B cell (primary cell): ENCODE results near the gene POLE. TPM values are rescaled to one million over a fixed set of nuclear protein-coding genes. Genes with fewer than 3 reads are reported as not detected.

Source experiments
- ATAC-seq: fragments of 200-7000 bp; cut with Tn5 transposase; one replicate; pipeline ENCODE4 v1.10.0; 2021; ENCODE audit warnings: low read depth, mild to moderate bottlenecking, moderate number of reproducible peaks, moderate library complexity
- CTCF ChIA-PET: fragments of 350-600 bp; sonication (Branson Sonifier 250); formaldehyde crosslinking; loops from one replicate; lab custom pipeline; 2021; ENCODE audit warnings: antibody characterized with exemption, inconsistent platforms; lab: Charles Lee
- POLR2A ChIA-PET: fragments of 350-600 bp; sonication (Branson Sonifier 250); formaldehyde crosslinking; loops from one replicate; lab custom pipeline; 2021; ENCODE audit warnings: antibody characterized with exemption; lab: Charles Lee
- DNase-seq: peaks from one replicate; pipeline ENCODE4 v3.0.0; 2013
- H2AFZ ChIP-seq: 2 replicates; pipeline ENCODE4 v1.6.1; 2012; ENCODE audit warnings: mild to moderate bottlenecking, low read depth, low read length; ENCODE audit not compliant: insufficient read depth, poor library complexity, severe bottlenecking
- H3K27ac ChIP-seq, 2 donors: 1 replicate in 1 of 2; 2 replicates in 1 of 2; pipeline ENCODE4 v1.5.1; 2012 to 2013; ENCODE audit warnings: low read length in 2 of 2, mild to moderate bottlenecking in 2 of 2, moderate library complexity in 1 of 2
- H3K27me3 ChIP-seq, 4 experiments: fragments of 200-600 bp in 1 of 4; sonication (generic) in 1 of 4; replicated peaks in 1 of 4; 1 replicate in 2 of 4; 2 replicates in 2 of 4; pipeline versions ENCODE4 v1.6.1 to v1.7.0; 2013 to 2016; ENCODE audit warnings: low read length in 3 of 4, mild to moderate bottlenecking in 2 of 4, mixed read lengths in 1 of 4, moderate library complexity in 1 of 4; ENCODE audit not compliant: insufficient read depth in 4 of 4, control insufficient read depth in 3 of 4; ENCODE audit errors: control extremely low read depth in 1 of 4
- H3K36me3 ChIP-seq, 2 experiments: replicated peaks in 1 of 2; 1 replicate in 1 of 2; 2 replicates in 1 of 2; pipeline versions ENCODE4 v1.6.1 to v1.7.1; 2013; ENCODE audit warnings: low read length in 1 of 2; ENCODE audit not compliant: insufficient read depth in 2 of 2, control insufficient read depth in 1 of 2; ENCODE audit errors: control extremely low read depth in 1 of 2, extremely low read depth in 1 of 2
- H3K4me1 ChIP-seq, 2 donors: fragments of 200-600 bp in 1 of 2; sonication (generic) in 1 of 2; 1 replicate in 1 of 2; 2 replicates in 1 of 2; pipeline versions ENCODE4 v1.5.1 to v1.6.1; 2013 to 2017; ENCODE audit warnings: low read length in 2 of 2; ENCODE audit not compliant: control insufficient read depth in 2 of 2, insufficient read depth in 2 of 2
- H3K4me2 ChIP-seq: replicated peaks from 2 replicates; pipeline ENCODE3; 2012; ENCODE audit warnings: mild to moderate bottlenecking, low read depth, low read length; ENCODE audit not compliant: poor library complexity, severe bottlenecking
- H3K4me3 ChIP-seq, 5 experiments: fragments of 200-600 bp in 1 of 5; sonication (generic) in 1 of 5; 1 replicate in 3 of 5; 2 replicates in 2 of 5; pipeline versions ENCODE4 v1.5.1 to v1.7.0; 2011 to 2016; ENCODE audit warnings: low read length in 4 of 5, mild to moderate bottlenecking in 4 of 5, low read depth in 2 of 5, control low read depth in 1 of 5, moderate library complexity in 1 of 5; ENCODE audit not compliant: insufficient read depth in 1 of 5; ENCODE audit errors: control extremely low read depth in 1 of 5, extremely low read depth in 1 of 5
- H3K79me2 ChIP-seq: fragments of 200-600 bp; sonication (generic); one replicate; pipeline ENCODE4 v1.6.0; 2016; ENCODE audit warnings: low read length; ENCODE audit not compliant: control insufficient read depth, insufficient read depth
- H3K9ac ChIP-seq: fragments of 200-600 bp; sonication (generic); 2 replicates; pipeline ENCODE4 v1.6.1; 2017; ENCODE audit warnings: mild to moderate bottlenecking, low read length, moderate library complexity
- H3K9me3 ChIP-seq, 3 donors: one replicate each; pipeline versions ENCODE4 v1.6.1 to v1.7.1; 2013; ENCODE audit warnings: low read length in 2 of 3; ENCODE audit not compliant: control insufficient read depth in 2 of 3, insufficient read depth in 1 of 3; ENCODE audit errors: control extremely low read depth in 1 of 3
- H4K20me1 ChIP-seq: 2 replicates; pipeline ENCODE4 v1.6.0; 2012; ENCODE audit warnings: mild to moderate bottlenecking, low read length; ENCODE audit not compliant: insufficient read depth, control insufficient read depth, poor library complexity, severe bottlenecking
- H3K27ac Mint-ChIP-seq: one replicate; pipeline ENCODE4 v1.8.0; 2021; ENCODE audit warnings: mixed read lengths
- H3K27me3 Mint-ChIP-seq: one replicate; pipeline ENCODE4 v1.8.0; 2021; ENCODE audit warnings: mixed read lengths
- H3K4me1 Mint-ChIP-seq: one replicate; pipeline ENCODE4 v1.8.0; 2021; ENCODE audit warnings: mixed read lengths
- H3K4me3 Mint-ChIP-seq: one replicate; pipeline ENCODE4 v1.8.0; 2021; ENCODE audit warnings: mixed read lengths
- H3K9me3 Mint-ChIP-seq: one replicate; pipeline ENCODE4 v1.8.0; 2022; ENCODE audit warnings: mixed read lengths; ENCODE audit not compliant: insufficient read depth
- CTCF ChIP-seq: fragments of 200-600 bp; IDR thresholded peaks from one replicate; pipeline ENCODE4 v1.8.0; 2022; ENCODE audit warnings: antibody characterized with exemption, mild to moderate bottlenecking
- EZH2 ChIP-seq: IDR thresholded peaks from 2 replicates; pipeline ENCODE4 v1.6.1; 2012; ENCODE audit warnings: borderline replicate concordance, low read depth, mild to moderate bottlenecking, moderate library complexity, low read length; ENCODE audit not compliant: insufficient read depth, poor library complexity, severe bottlenecking
- WGBS: methylation state at CpG from one replicate; pipeline ENCODE4 v1.1.5; 2013; ENCODE audit warnings: missing lambda C conversion rate; ENCODE audit not compliant: insufficient coverage; 5-methylcytosine and 5-hydroxymethylcytosine counted together
- intact Hi-C: fragments of 100-400 bp; cut with micrococcal nuclease; formaldehyde crosslinking; loops from one replicate; pipeline ENCODE4 v1.10.0; 2022
- polyA plus RNA-seq: library from polyadenylated mRNA; depleted of rRNA; stranded (reverse); fragments of >200 nt; gene quantifications from 2 replicates; pipeline ENCODE4 v1.2.3, GENCODE V29; 2012
- total RNA-seq, 2 donors: library from RNA; stranded (reverse); fragments of 120-200 nt in 1 of 2; gene quantifications; 1 replicate in 1 of 2; 2 replicates in 1 of 2; pipeline versions ENCODE4 v1.2.3 to v1.2.4, GENCODE V29; 2013 to 2022

Gene POLE
- total and polyA plus RNA-seq, 2 donors (not counting 1 experiment from before 2014, with no cell fraction given): 32.0 to 62.0 TPM

- Mint-ChIP-seq H3K27me3 (no peaks in the 10 kb centered on the region), H3K4me1 (no peaks in the 10 kb centered on the region), H3K9me3 (no peaks in the 10 kb centered on the region), H3K4me3 (no peak overlapping the region), H3K27ac (no peak overlapping the region)
- no peaks in the 10 kb centered on the region for H3K27me3 ChIP-seq
- H4K20me1 ChIP-seq: peaks cover 22% of the 10 kb centered on the region
- peaks cover 14% of the 10 kb centered on the region for H3K79me2 ChIP-seq
- no peak overlapping the region for H3K4me2 ChIP-seq
- H3K4me1 ChIP-seq: no peaks in the 10 kb centered on the region
- DNase-seq (no peak), ATAC-seq (no peak)
- no peak overlapping the region for H3K4me3 ChIP-seq
- H2AFZ ChIP-seq: no peak overlapping the region
- no peak overlapping the region for H3K9ac ChIP-seq
- TF ChIP-seq CTCF (no peak), EZH2 (no peak)
- H3K27ac ChIP-seq: no peak overlapping the region
- intact Hi-C loops: no loop called here
- ChIA-PET CTCF (no interaction called here), POLR2A (no interaction called here)
- WGBS: 96% methylated on average over 29 of the region's 30 CpGs
- peaks cover 1 to 72% of the 10 kb centered on the region in 2 experiments for H3K36me3 ChIP-seq
- no peaks in the 10 kb centered on the region for H3K9me3 ChIP-seq
Observed at GRCh38 chr12:132723015-132723763, 36.0 kb upstream of the POLE start.

GRCh38 chr12:132720606-132721345 is 33.6 kb upstream of the POLE start:
- Histone ChIP-seq H3K4me2 (no peak overlapping the region), H4K20me1 (peaks cover 41% of the 10 kb centered on the region), H3K27ac (no peak overlapping the region), H3K4me1 (no peaks in the 10 kb centered on the region), H3K27me3 (no peaks in the 10 kb centered on the region), H2AFZ (no peak overlapping the region), H3K79me2 (peaks cover 17% of the 10 kb centered on the region), H3K36me3 (peaks cover 2 to 69% of the 10 kb centered on the region in 2 experiments), H3K9ac (no peak overlapping the region), H3K4me3 (no peak overlapping the region), H3K9me3 (no peaks in the 10 kb centered on the region)
- Mint-ChIP-seq H3K9me3 (no peaks in the 10 kb centered on the region), H3K4me3 (no peak overlapping the region), H3K27me3 (no peaks in the 10 kb centered on the region), H3K27ac (no peak overlapping the region), H3K4me1 (no peaks in the 10 kb centered on the region)
- ATAC-seq: no peak
- POLR2A ChIA-PET: no interaction called here
- DNase-seq: no peak
- TF ChIP-seq CTCF (no peak), EZH2 (no peak)
- CTCF ChIA-PET: no interaction called here
- intact Hi-C loops: no loop called here
- WGBS: 97% methylated on average over 23 of the region's 25 CpGs
